GM23248 (cell line): ENCODE results near the gene APPBP2. TPM values are rescaled to one million over a fixed set of nuclear protein-coding genes. Genes with fewer than 3 reads are reported as not detected.

Experiments
- DNase-seq: peaks from one replicate; pipeline ENCODE4 v3.0.0-alpha.2; 2015
- H2AFZ ChIP-seq: fragments of 200-600 bp; sonication (generic); 2 replicates; pipeline ENCODE4 v1.6.1; 2016; ENCODE audit warnings: antibody characterized with exemption
- H3F3A ChIP-seq: fragments of 200-600 bp; sonication (generic); 2 replicates; pipeline ENCODE4 v1.6.1; 2016; ENCODE audit warnings: mild to moderate bottlenecking, antibody characterized with exemption, mixed run types; ENCODE audit not compliant: insufficient read depth
- H3K27ac ChIP-seq: fragments of 200-600 bp; sonication (generic); 2 replicates; pipeline ENCODE4 v1.5.1; 2016; ENCODE audit warnings: mild to moderate bottlenecking
- H3K27me3 ChIP-seq: fragments of 200-600 bp; sonication (generic); replicated peaks from 2 replicates; pipeline ENCODE4 v1.6.1; 2016; ENCODE audit warnings: mild to moderate bottlenecking; ENCODE audit not compliant: insufficient read depth
- H3K36me3 ChIP-seq: fragments of 200-600 bp; sonication (generic); 2 replicates; pipeline ENCODE4 v1.6.1; 2016; ENCODE audit warnings: low read depth, mild to moderate bottlenecking
- H3K4me1 ChIP-seq: fragments of 200-600 bp; sonication (generic); 2 replicates; pipeline ENCODE4 v1.6.1; 2016; ENCODE audit warnings: mild to moderate bottlenecking; ENCODE audit not compliant: insufficient read depth
- H3K4me2 ChIP-seq: fragments of 200-600 bp; sonication (generic); one replicate; pipeline ENCODE4 v1.6.1; 2016; ENCODE audit warnings: mild to moderate bottlenecking; ENCODE audit not compliant: unreplicated experiment
- H3K4me3 ChIP-seq: fragments of 200-600 bp; sonication (generic); 2 replicates; pipeline ENCODE4 v1.5.1; 2016; ENCODE audit warnings: mild to moderate bottlenecking
- H3K79me2 ChIP-seq: fragments of 200-600 bp; sonication (generic); 2 replicates; pipeline ENCODE4 v1.6.1; 2016; ENCODE audit warnings: mild to moderate bottlenecking; ENCODE audit not compliant: insufficient read depth
- H3K9ac ChIP-seq: fragments of 200-600 bp; sonication (generic); 2 replicates; pipeline ENCODE4 v1.6.1; 2016; ENCODE audit warnings: mild to moderate bottlenecking
- H3K9me2 ChIP-seq: fragments of 200-600 bp; sonication (generic); 2 replicates; pipeline ENCODE4 v1.6.1; 2016; ENCODE audit warnings: mixed run types, mild to moderate bottlenecking, moderate library complexity; ENCODE audit not compliant: insufficient read depth
- H3K9me3 ChIP-seq: fragments of 200-600 bp; sonication (generic); one replicate; pipeline ENCODE4 v1.6.1; 2017; ENCODE audit warnings: low read depth
- H4K20me1 ChIP-seq: fragments of 200-600 bp; sonication (generic); 2 replicates; pipeline ENCODE4 v1.6.0; 2016; ENCODE audit not compliant: insufficient read depth
- EZH2 ChIP-seq: fragments of 200-600 bp; sonication (generic); IDR thresholded peaks from 2 replicates; pipeline ENCODE4 v1.6.1; 2018; ENCODE audit warnings: antibody characterized with exemption, mild to moderate bottlenecking; ENCODE audit not compliant: insufficient read depth, poor library complexity, severe bottlenecking
- EZH2phosphoT487 ChIP-seq: fragments of 200-600 bp; sonication (generic); IDR thresholded peaks from 2 replicates; pipeline ENCODE4 v1.6.1; 2018; ENCODE audit warnings: antibody characterized with exemption, moderate library complexity, mild to moderate bottlenecking, low read depth; ENCODE audit not compliant: insufficient read depth
- WGBS, 2 experiments: methylation state at CpG; one replicate each; pipeline ENCODE4 v1.1.6; 2015 to 2017; ENCODE audit warnings: low lambda C conversion rate in 2 of 2, low coverage in 1 of 2; ENCODE audit errors: missing lambda C conversion rate in 2 of 2; 5-methylcytosine and 5-hydroxymethylcytosine counted together
- in situ Hi-C: fragments of 300-500 bp; cut with MboI; formaldehyde crosslinking; loops from 2 replicates; pipeline ENCODE4 v1.15.0; 2020
- polyA plus RNA-seq: library from polyadenylated mRNA; unstranded; fragments of >200 nt; fragmentation: Nextera tagmentation; extraction: Ambion mirVana; gene quantifications from 2 replicates; pipeline ENCODE4 v1.2.1, GENCODE V29; 2016
- small RNA-seq: library from RNA; depleted of rRNA; stranded (forward); fragments of <200 nt; gene quantifications from one replicate; pipeline ENCODE3, GENCODE V24; 2014; ENCODE audit warnings: low read depth, low replicate concordance
- total RNA-seq: library from RNA; depleted of rRNA; stranded (reverse); fragments of >200 nt; shearing (Covaris generic); gene quantifications from 2 replicates; pipeline ENCODE4 v1.2.3, GENCODE V29; 2014; rRNA removed

The APPBP2 gene
- total and polyA plus RNA-seq, 2 experiments from 2014 or later: 30.6 to 41.7 TPM

GRCh38 chr17:60395508-60396065 lies 130.5 kb downstream of the APPBP2 start:
- peaks cover 5% of the 10 kb centered on the region for H3K4me1 ChIP-seq
- in situ Hi-C loops: loop anchor here (10.0 kb wide), 1 partner anchor 61 kb away; no protein-coding TSS in a partner anchor
- TF ChIP-seq EZH2 (no peak), EZH2phosphoT487 (no peak)

GRCh38 chr17:60393840-60394723 lies 132.0 kb downstream of the APPBP2 start:
- peaks cover 25% of the 10 kb centered on the region for H3F3A ChIP-seq
- H2AFZ ChIP-seq: no peak overlapping the region
- peaks cover 1% of the 10 kb centered on the region; the same call in 1 of the 2 replicates for H4K20me1 ChIP-seq
- in situ Hi-C loops: loop anchor here (10.0 kb wide), 1 partner anchor 59 kb away; no protein-coding TSS in a partner anchor
- no peak overlapping the region for H3K9ac ChIP-seq
- H3K27ac ChIP-seq: no peak overlapping the region
- H3K79me2 ChIP-seq: peaks cover 28% of the 10 kb centered on the region
- WGBS, 2 experiments: 95% methylated on average over 17 of the region's 17 CpGs
- H3K4me1 ChIP-seq: peaks cover 15% of the 10 kb centered on the region
- no peak overlapping the region for H3K4me3 ChIP-seq
- no peaks in the 10 kb centered on the region for H3K36me3 ChIP-seq
- no peaks in the 10 kb centered on the region for H3K27me3 ChIP-seq
- H3K4me2 ChIP-seq: no peak overlapping the region
- H3K9me3 ChIP-seq: no peaks in the 10 kb centered on the region
- no peak for DNase-seq
- H3K9me2 ChIP-seq: no peaks in the 10 kb centered on the region
- no peak for TF ChIP-seq EZH2phosphoT487
- TF ChIP-seq EZH2: no peak

More at GRCh38 chr17:60395508-60396065, 130.5 kb downstream of the APPBP2 start:
- Histone ChIP-seq H3K9ac (no peak overlapping the region), H3K4me3 (no peak overlapping the region), H3K9me2 (no peaks in the 10 kb centered on the region), H3K27me3 (no peaks in the 10 kb centered on the region), H3K9me3 (no peaks in the 10 kb centered on the region), H3F3A (peaks cover 16% of the 10 kb centered on the region), H4K20me1 (no peaks in the 10 kb centered on the region), H3K27ac (no peak overlapping the region), H3K36me3 (no peaks in the 10 kb centered on the region), H2AFZ (no peak overlapping the region), H3K4me2 (no peak overlapping the region), H3K79me2 (peaks cover 13% of the 10 kb centered on the region)
- DNase-seq: no peak
- WGBS, 2 experiments: 72 to 74% methylated on average over 4 of the region's 4 CpGs

Small RNAs within 50 kb of the gene (small RNA-seq; reads per million reads assigned to genes)
- gene AC011921.2: not detected

Other genes starting within 250 kb of the APPBP2 start
- 30.1 and 33.9 TPM in 2 replicates for gene USP32, start 134.1 kb downstream of the APPBP2 start, total RNA-seq
- 12.4 and 14.0 TPM in 2 replicates for gene USP32, start 134.1 kb downstream of the APPBP2 start, polyA plus RNA-seq
- not detected in 2 replicates for gene CHCT1, start 103.8 kb downstream of the APPBP2 start, total RNA-seq
- not detected in 2 replicates for gene CHCT1, start 103.8 kb downstream of the APPBP2 start, polyA plus RNA-seq
- 7.8 and 7.9 TPM in 2 replicates for gene PPM1D, start 74.0 kb upstream of the APPBP2 start, total RNA-seq
- gene PPM1D, start 74.0 kb upstream of the APPBP2 start, polyA plus RNA-seq: 7.9 and 8.1 TPM in 2 replicates
- gene BCAS3, start 151.6 kb upstream of the APPBP2 start, total RNA-seq: 19.6 and 20.2 TPM in 2 replicates
- gene BCAS3, start 151.6 kb upstream of the APPBP2 start, polyA plus RNA-seq: 16.7 and 18.0 TPM in 2 replicates